ENCODE results near the gene AXIN1.

The AXIN1 gene

DNA sequence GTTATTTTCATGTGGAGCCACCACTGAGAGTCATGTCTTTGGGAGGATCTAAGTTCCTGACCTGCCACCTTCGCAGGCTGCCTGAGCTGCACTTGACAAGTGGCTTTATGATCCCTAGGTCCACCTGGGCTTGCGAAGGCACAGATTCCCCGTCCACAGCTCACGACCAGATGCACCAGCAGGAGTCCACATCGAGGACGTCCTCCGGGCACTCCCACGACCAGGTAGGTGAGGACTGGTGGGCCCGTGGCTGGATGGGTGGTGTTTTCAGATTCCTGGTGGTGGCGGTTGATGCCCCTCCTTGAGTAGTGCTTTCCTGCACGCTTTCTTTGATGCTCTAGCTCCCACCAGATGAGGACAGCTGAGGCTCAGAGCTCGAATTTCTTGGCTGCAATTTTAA is 103.1 kb downstream of the AXIN1 start:
- no peak for TF ChIP-seq CTCF (conservative IDR thresholded peaks at IDR 0.05; ENCODE audit: low read depth, low read length)
- no peak for DNase-seq (ENCODE audit: low read depth)
- no peak overlapping the region for H3K4me3 ChIP-seq (ENCODE audit: low read depth, low read length)

DNA sequence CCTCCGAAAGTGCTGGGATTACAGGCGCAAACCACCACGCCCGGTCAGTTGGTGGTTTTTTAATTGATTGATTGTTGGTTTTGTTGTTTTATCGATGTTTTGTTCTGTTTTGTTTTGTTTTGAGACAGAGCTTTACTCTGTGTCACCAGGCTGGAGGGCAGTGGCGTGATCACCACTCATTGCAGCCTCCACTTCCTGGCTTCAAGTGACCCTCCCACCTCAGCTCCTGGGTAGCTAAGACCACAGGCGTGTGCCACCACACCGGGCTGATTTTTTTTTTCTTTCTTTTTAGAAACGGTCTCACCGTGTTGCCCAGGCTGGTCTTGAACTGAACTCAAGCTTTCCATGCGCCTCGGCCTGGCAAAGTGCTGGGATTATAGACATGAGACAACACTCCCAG is 105.5 kb downstream of the AXIN1 start:
- TF ChIP-seq CTCF (conservative IDR thresholded peaks at IDR 0.05; ENCODE audit: low read depth, low read length): no peak
- H3K4me3 ChIP-seq (ENCODE audit: low read depth, low read length): no peak overlapping the region
- no peak for DNase-seq (ENCODE audit: low read depth)

GRCh38 chr16:245105-245504 is 107.4 kb downstream of the AXIN1 start:
- TF ChIP-seq CTCF (conservative IDR thresholded peaks at IDR 0.05; ENCODE audit: low read depth, low read length): no peak
- DNase-seq (ENCODE audit: low read depth): no peak

GRCh38 chr16:243348-243747 is 109.2 kb downstream of the AXIN1 start:
- TF ChIP-seq CTCF (conservative IDR thresholded peaks at IDR 0.05; ENCODE audit: low read depth, low read length): no peak
- DNase-seq (ENCODE audit: low read depth): no peak
- H3K4me3 ChIP-seq (ENCODE audit: low read depth, low read length): no peak overlapping the region

More at GRCh38 chr16:245105-245504, 107.4 kb downstream of the AXIN1 start:
- H3K4me3 ChIP-seq (ENCODE audit: low read depth, low read length): no peak overlapping the region

DNA sequence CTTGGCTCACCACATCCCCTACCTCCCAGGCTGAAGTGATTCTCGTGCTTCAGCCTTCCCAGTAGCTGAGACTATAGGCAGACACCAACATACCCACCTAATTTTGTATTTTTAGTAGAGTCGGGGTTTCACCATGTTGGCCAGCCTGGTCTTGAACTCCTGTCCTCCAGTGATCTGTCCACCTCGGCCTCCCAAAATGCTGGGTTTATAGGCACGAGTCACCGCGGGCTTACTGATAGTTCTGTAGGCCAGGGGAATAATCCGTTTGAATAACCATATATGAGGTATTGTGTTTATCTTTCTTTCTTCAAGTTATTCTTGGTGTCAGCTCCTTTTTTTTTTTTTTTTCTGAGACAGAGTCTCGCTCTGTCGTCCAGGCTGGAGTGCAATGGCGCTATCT is 110.2 kb downstream of the AXIN1 start:
- no peak for DNase-seq (ENCODE audit: low read depth)
- H3K4me3 ChIP-seq (ENCODE audit: low read depth, low read length): no peak overlapping the region
- no peak for TF ChIP-seq CTCF (conservative IDR thresholded peaks at IDR 0.05; ENCODE audit: low read depth, low read length)

DNA sequence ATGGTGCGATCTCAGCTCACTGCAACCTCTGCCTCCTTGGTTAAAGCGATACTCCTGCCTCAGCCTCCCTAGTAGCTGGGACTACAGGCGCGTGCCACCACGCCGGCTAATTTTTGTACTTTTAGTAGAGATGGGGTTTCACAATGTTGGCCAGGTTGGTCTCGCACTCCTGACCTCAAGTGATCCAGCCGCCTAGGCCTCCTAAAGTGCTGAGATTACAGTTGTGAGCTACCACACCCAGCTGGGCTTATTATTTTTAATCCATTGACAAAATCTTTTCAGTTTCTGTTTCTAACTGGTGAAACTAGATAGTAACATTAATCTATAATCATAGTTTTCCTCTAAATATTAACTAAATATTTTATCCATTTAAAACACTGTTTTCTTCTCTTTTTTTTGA is 112.0 kb downstream of the AXIN1 start:
- TF ChIP-seq CTCF (conservative IDR thresholded peaks at IDR 0.05; ENCODE audit: low read depth, low read length): no peak
- DNase-seq (ENCODE audit: low read depth): no peak
- no peak overlapping the region for H3K4me3 ChIP-seq (ENCODE audit: low read depth, low read length)

- peak; percentile 15 for DNase-seq (ENCODE audit: low read depth)
- no peak for TF ChIP-seq CTCF (conservative IDR thresholded peaks at IDR 0.05; ENCODE audit: low read depth, low read length)
Measured at GRCh38 chr16:239948-240277, 112.6 kb downstream of the AXIN1 start.

More at GRCh38 chr16:239948-240277, 112.6 kb downstream of the AXIN1 start:
- no peak overlapping the region for H3K4me3 ChIP-seq (ENCODE audit: low read depth, low read length)

Data from choroid plexus epithelial cell (primary cell).